NCI-H146 (cell line): ENCODE data around the gene SRPK1.
"Not testable (repeated sequence)": the region's sequence is repeated elsewhere in the genome, so short reads cannot be mapped to it uniquely, and the experiment has no call there.

Source experiments
- DNase-seq: peaks from one replicate; lab custom pipeline; 2025; lab: John Stamatoyannopoulos, UW

SRPK1 gene

GRCh38 chr6:35931120-35931561 is 10.2 kb upstream of the SRPK1 start:
- no peak for DNase-seq

- no peak for DNase-seq
Observed at GRCh38 chr6:35929601-35930000, 8.7 kb upstream of the SRPK1 start.

- DNase-seq, result no peak
Observed at GRCh38 chr6:35926509-35927215, 5.8 kb upstream of the SRPK1 start.

- no peak for DNase-seq
Observed at GRCh38 chr6:35925961-35926360, 5.1 kb upstream of the SRPK1 start.

- no peak for DNase-seq
Observed at GRCh38 chr6:35924146-35924545, 3.2 kb upstream of the SRPK1 start.

GRCh38 chr6:35922139-35922554 is 1.2 kb upstream of the SRPK1 start:
- no peak for DNase-seq

GRCh38 chr6:35919827-35920751 is 809 bp downstream of the SRPK1 start:
- DNase-seq, result peak; percentile 47

GRCh38 chr6:35919085-35919826 is 1.6 kb downstream of the SRPK1 start:
- DNase-seq, result peak; percentile 29

GRCh38 chr6:35916893-35917292 is 4.0 kb downstream of the SRPK1 start:
- not testable (repeated sequence) for DNase-seq

- no peak for DNase-seq
Observed at GRCh38 chr6:35916056-35916455, 4.8 kb downstream of the SRPK1 start.

GRCh38 chr6:35914536-35914935 is 6.4 kb downstream of the SRPK1 start:
- no peak for DNase-seq

- DNase-seq, result no peak
Observed at GRCh38 chr6:35911871-35912653, 8.8 kb downstream of the SRPK1 start.

GRCh38 chr6:35909571-35909970 is 11.3 kb downstream of the SRPK1 start:
- DNase-seq, result not testable (repeated sequence)

GRCh38 chr6:35908753-35909401 is 12.0 kb downstream of the SRPK1 start:
- not testable (repeated sequence) for DNase-seq

GRCh38 chr6:35907750-35908149 is 13.1 kb downstream of the SRPK1 start:
- no peak for DNase-seq

GRCh38 chr6:35906499-35906846 is 14.4 kb downstream of the SRPK1 start:
- DNase-seq, result no peak

- no peak for DNase-seq
Observed at GRCh38 chr6:35905841-35906498, 14.9 kb downstream of the SRPK1 start.

- no peak for DNase-seq
Observed at GRCh38 chr6:35905141-35905785, 15.6 kb downstream of the SRPK1 start.

GRCh38 chr6:35903679-35904078 is 17.2 kb downstream of the SRPK1 start:
- DNase-seq, result no peak

GRCh38 chr6:35900448-35900847 is 20.4 kb downstream of the SRPK1 start:
- DNase-seq, result no peak
